Activated T-cell treated with anti-CD3 and anti-CD28 coated beads, Interleukin-2, amount 50 U/mL, for 48 hours (primary cell): ENCODE measurements around the gene FITM1.

ENCODE experiments used
- DNase-seq, 2 experiments: peaks; one replicate each; pipeline ENCODE4 v3.0.0-alpha.2; 2020

The FITM1 gene

GRCh38 chr14:24130380-24130716 lies at the start of gene FITM1:
Gene FITM1 (plus strand): TSS chr14:24130659. CDS start chr14:24131564, 905 bp downstream.
- DNase-seq, result no peak

GRCh38 chr14:24080888-24081738 lies 49.3 kb upstream of the FITM1 start:
- peak; percentile 82 to 86 for DNase-seq

- DNase-seq, result no peak
These were observed 48.7 kb upstream of the FITM1 start for GRCh38 chr14:24081739-24082211.

GRCh38 chr14:24082411-24083080 lies 47.9 kb upstream of the FITM1 start:
- no peak for DNase-seq

- DNase-seq, result no peak
These were observed 47.0 kb upstream of the FITM1 start for GRCh38 chr14:24083462-24083861.

GRCh38 chr14:24084440-24084839 lies 46.0 kb upstream of the FITM1 start:
- DNase-seq, result no peak

GRCh38 chr14:24085215-24085614 lies 45.2 kb upstream of the FITM1 start:
- no peak for DNase-seq

- DNase-seq, result no peak
These were observed 44.1 kb upstream of the FITM1 start for GRCh38 chr14:24086193-24086955.

GRCh38 chr14:24087004-24087403 lies 43.5 kb upstream of the FITM1 start:
- DNase-seq, result no peak

GRCh38 chr14:24088095-24088494 lies 42.4 kb upstream of the FITM1 start:
- no peak for DNase-seq

GRCh38 chr14:24089890-24090289 lies 40.6 kb upstream of the FITM1 start:
- DNase-seq, result no peak

GRCh38 chr14:24092110-24092504 lies 38.4 kb upstream of the FITM1 start:
- DNase-seq, result no peak

- DNase-seq, result no peak
These were observed 37.8 kb upstream of the FITM1 start for GRCh38 chr14:24092505-24093206.

GRCh38 chr14:24093207-24093900 lies 37.1 kb upstream of the FITM1 start:
- no peak for DNase-seq

GRCh38 chr14:24093901-24094840 lies 36.3 kb upstream of the FITM1 start, which contains the start of gene PCK2:
Gene PCK2 (plus strand): TSS chr14:24094311. CDS start chr14:24094406, 95 bp downstream.
- DNase-seq, result peak; percentile 87 to 91

- DNase-seq, result no peak
These were observed 35.6 kb upstream of the FITM1 start for GRCh38 chr14:24094841-24095270.

- DNase-seq, result peak; percentile 76
These were observed 35.0 kb upstream of the FITM1 start for GRCh38 chr14:24095271-24096068.

- no peak for DNase-seq
These were observed 33.8 kb upstream of the FITM1 start for GRCh38 chr14:24096545-24097181.

- no peak for DNase-seq
These were observed 32.1 kb upstream of the FITM1 start for GRCh38 chr14:24098229-24098926.
